SK-N-SH (cell line): ENCODE data around the gene TLN1. TPM values are rescaled to one million over a fixed set of nuclear protein-coding genes. Genes with fewer than 3 reads are reported as not detected.

ENCODE experiments used
- CTCF ChIA-PET: fragments of 300-600, 350-600 bp; formaldehyde crosslinking; extraction: SDS; loops from one replicate; lab custom pipeline; 2021; lab: Yijun Ruan, JAX
- POLR2A ChIA-PET: fragments of 350-600 bp; sonication (Branson Sonifier 250); formaldehyde crosslinking; extraction: SDS; loops from one replicate; lab custom pipeline; 2020; ENCODE audit warnings: antibody characterized with exemption, inconsistent platforms; lab: Yijun Ruan, JAX
- DNase-seq: peaks from one replicate; pipeline ENCODE4 v3.0.0; 2012
- H2AFZ ChIP-seq: fragments of 200-600 bp; sonication (generic); 2 replicates; pipeline ENCODE4 v1.8.1; 2016; ENCODE audit warnings: antibody characterized with exemption, mild to moderate bottlenecking, low read depth
- H3F3A ChIP-seq: fragments of 200-600 bp; sonication (generic); replicated peaks from 2 replicates; pipeline ENCODE3; 2016; ENCODE audit warnings: antibody characterized with exemption, mild to moderate bottlenecking; ENCODE audit not compliant: insufficient read depth
- H3K27ac ChIP-seq, 2 experiments: fragments of 200-500 bp in 1 of 2; fragments of 200-600 bp in 1 of 2; sonication (Bioruptor generic) in 1 of 2; sonication (generic), shearing (Covaris generic) in 1 of 2; 2 replicates each; pipeline versions ENCODE4 v1.5.1 to v1.6.1; 2014 to 2016; ENCODE audit warnings: low read depth in 2 of 2, inconsistent platforms in 1 of 2, low read length in 1 of 2, mild to moderate bottlenecking in 1 of 2, mixed read lengths in 1 of 2
- H3K27me3 ChIP-seq: fragments of 200-600 bp; sonication (generic), shearing (Covaris generic); 2 replicates; pipeline ENCODE4 v1.6.1; 2016; ENCODE audit warnings: mixed run types; ENCODE audit not compliant: insufficient read depth
- H3K36me3 ChIP-seq, 2 experiments: fragments of 200-500 bp in 1 of 2; fragments of 200-600 bp in 1 of 2; sonication (Bioruptor generic) in 1 of 2; sonication (generic) in 1 of 2; replicated peaks in 1 of 2; 2 replicates each; pipeline versions ENCODE3 to v1.5.1; 2014 to 2016; ENCODE audit warnings: low read length in 1 of 2, mild to moderate bottlenecking in 1 of 2; ENCODE audit not compliant: insufficient read depth in 2 of 2, control insufficient read depth in 1 of 2
- H3K4me1 ChIP-seq, 2 experiments: fragments of 200-500 bp in 1 of 2; fragments of 200-600 bp in 1 of 2; sonication (Bioruptor generic) in 1 of 2; sonication (generic), shearing (Covaris generic) in 1 of 2; 2 replicates each; pipeline versions ENCODE4 v1.5.1 to v1.6.1; 2014 to 2016; ENCODE audit warnings: low read depth in 1 of 2, low read length in 1 of 2, mixed run types in 1 of 2; ENCODE audit not compliant: insufficient read depth in 2 of 2, control insufficient read depth in 1 of 2
- H3K4me2 ChIP-seq: fragments of 200-600 bp; sonication (generic), shearing (Covaris generic); 2 replicates; pipeline ENCODE4 v1.6.1; 2017; ENCODE audit warnings: mixed run types
- H3K4me3 ChIP-seq, 2 experiments: fragments of 200-500 bp in 1 of 2; fragments of 200-600 bp in 1 of 2; sonication (Bioruptor generic) in 1 of 2; sonication (generic), shearing (Covaris generic) in 1 of 2; 2 replicates each; pipeline versions ENCODE4 v1.5.1 to v1.8.1; 2014 to 2016; ENCODE audit warnings: low read depth in 2 of 2, inconsistent platforms in 1 of 2, low read length in 1 of 2, mild to moderate bottlenecking in 1 of 2, mixed read lengths in 1 of 2, moderate library complexity in 1 of 2
- H3K79me2 ChIP-seq: fragments of 200-600 bp; sonication (generic); 2 replicates; pipeline ENCODE4 v1.8.1; 2017; ENCODE audit warnings: mild to moderate bottlenecking; ENCODE audit not compliant: insufficient read depth
- H3K9ac ChIP-seq: fragments of 200-600 bp; sonication (generic); 2 replicates; pipeline ENCODE4 v1.6.1; 2017; ENCODE audit warnings: mixed run types
- H3K9me2 ChIP-seq: fragments of 200-600 bp; sonication (generic); 2 replicates; pipeline ENCODE4 v1.6.1; 2017; ENCODE audit warnings: mixed run types
- H3K9me3 ChIP-seq: fragments of 200-600 bp; sonication (generic); 2 replicates; pipeline ENCODE4 v1.6.1; 2017; ENCODE audit warnings: mixed run types, mild to moderate bottlenecking, moderate library complexity
- H4K20me1 ChIP-seq: fragments of 200-600 bp; sonication (generic); 2 replicates; pipeline ENCODE4 v1.6.1; 2017; ENCODE audit warnings: mild to moderate bottlenecking, mixed run types; ENCODE audit not compliant: insufficient read depth
- ELF1 ChIP-seq: IDR thresholded peaks from 2 replicates; pipeline ENCODE4 v1.4.0; 2012
- FOSL2 ChIP-seq: IDR thresholded peaks from 2 replicates; pipeline ENCODE4 v1.4.0; 2012; ENCODE audit warnings: low read depth, mild to moderate bottlenecking, moderate library complexity, borderline replicate concordance
- FOXJ3 ChIP-seq: sonication (generic); formaldehyde crosslinking; IDR thresholded peaks from 2 replicates; pipeline ENCODE4 v1.5.1; 2020; ENCODE audit warnings: mild to moderate bottlenecking, missing genetic modification reagents
- FOXM1 ChIP-seq: IDR thresholded peaks from 2 replicates; pipeline ENCODE4 v1.4.0; 2012; ENCODE audit warnings: low read depth, mild to moderate bottlenecking
- GABPA ChIP-seq: IDR thresholded peaks from 2 replicates; pipeline ENCODE4 v1.4.0; 2012; ENCODE audit warnings: low read depth, mild to moderate bottlenecking
- MEF2A ChIP-seq: IDR thresholded peaks from 2 replicates; pipeline ENCODE4 v1.4.0; 2012; ENCODE audit warnings: low read depth, borderline replicate concordance
- RAD21 ChIP-seq: IDR thresholded peaks from 2 replicates; pipeline ENCODE4 v1.6.1; 2012; ENCODE audit warnings: mild to moderate bottlenecking, low read length
- SIN3A ChIP-seq: IDR thresholded peaks from 2 replicates; pipeline ENCODE4 v1.6.1; 2012; ENCODE audit warnings: low read depth, mild to moderate bottlenecking, low read length, moderate library complexity, borderline replicate concordance
- TAF1 ChIP-seq: IDR thresholded peaks from 2 replicates; pipeline ENCODE4 v1.6.1; 2012; ENCODE audit warnings: low read depth, mild to moderate bottlenecking, low read length, moderate library complexity, borderline replicate concordance
- TEAD4 ChIP-seq: IDR thresholded peaks from 2 replicates; pipeline ENCODE4 v1.4.0; 2012; ENCODE audit warnings: mild to moderate bottlenecking, borderline replicate concordance; ENCODE audit not compliant: insufficient read depth
- WGBS: methylation state at CpG from one replicate; pipeline ENCODE4 v1.1.6; 2017; ENCODE audit warnings: low lambda C conversion rate; 5-methylcytosine and 5-hydroxymethylcytosine counted together
- polyA plus RNA-seq, 3 experiments: library from polyadenylated mRNA; depleted of rRNA; stranded (reverse); fragments of >200 nt; gene quantifications; 2 replicates each; pipeline ENCODE4 v1.2.3, GENCODE V29; 2012
- TF ChIP-seq, protein P1 (sequence below): fragments of 200-600 bp; sonication (generic); IDR thresholded peaks from 2 replicates; pipeline ENCODE4 v1.6.1; 2017; ENCODE audit warnings: antibody characterized with exemption, mild to moderate bottlenecking, moderate library complexity
- TF ChIP-seq, protein P2 (sequence below): fragments of 150-350 bp; IDR thresholded peaks from 2 replicates; pipeline ENCODE4 v1.6.1; 2016; ENCODE audit warnings: mild to moderate bottlenecking, low read depth, low read length
- TF ChIP-seq, protein P3 (sequence below): IDR thresholded peaks from 2 replicates; pipeline ENCODE4 v1.4.0; 2012; ENCODE audit warnings: low read depth, borderline replicate concordance
- TF ChIP-seq, protein P4 (sequence below): IDR thresholded peaks from 2 replicates; pipeline ENCODE4 v1.6.1; 2012; ENCODE audit warnings: mild to moderate bottlenecking, low read depth, low read length, moderate library complexity

The TLN1 gene
- polyA plus RNA-seq, 1 of the 3 experiments (the other 2 are of a cell fraction) = 115 TPM

DNA sequence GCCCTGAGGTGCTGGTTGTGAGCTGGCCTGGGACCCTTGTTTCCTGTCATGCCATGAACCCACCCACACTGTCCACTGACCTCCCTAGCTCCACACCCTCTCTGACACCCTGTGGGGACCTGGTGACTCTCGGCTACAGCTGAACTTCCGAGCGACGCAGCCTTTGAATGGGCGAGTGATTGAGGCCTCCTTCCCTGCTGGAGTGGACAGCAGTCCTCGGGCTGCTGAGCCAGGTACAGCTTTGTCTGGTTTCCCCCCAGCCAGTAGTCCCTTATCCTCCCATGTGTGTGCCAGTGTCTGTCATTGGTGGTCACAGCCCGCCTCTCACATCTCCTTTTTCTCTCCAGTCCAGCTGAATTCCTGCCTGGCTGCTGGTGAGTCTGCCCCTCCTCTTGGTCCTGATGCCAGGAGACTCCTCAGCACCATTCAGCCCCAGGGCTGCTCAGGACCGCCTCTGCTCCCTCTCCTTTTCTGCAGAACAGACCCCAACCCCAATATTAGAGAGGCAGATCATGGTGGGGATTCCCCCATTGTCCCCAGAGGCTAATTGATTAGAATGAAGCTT is 52.1 kb downstream of the TLN1 start (continued):
- TF ChIP-seq TAF1 = no peak
- TF ChIP-seq FOXJ3 (CRISPR knock-in tag) = no peak
- TF ChIP-seq, all 33 proteins: peak for 0

DNA sequence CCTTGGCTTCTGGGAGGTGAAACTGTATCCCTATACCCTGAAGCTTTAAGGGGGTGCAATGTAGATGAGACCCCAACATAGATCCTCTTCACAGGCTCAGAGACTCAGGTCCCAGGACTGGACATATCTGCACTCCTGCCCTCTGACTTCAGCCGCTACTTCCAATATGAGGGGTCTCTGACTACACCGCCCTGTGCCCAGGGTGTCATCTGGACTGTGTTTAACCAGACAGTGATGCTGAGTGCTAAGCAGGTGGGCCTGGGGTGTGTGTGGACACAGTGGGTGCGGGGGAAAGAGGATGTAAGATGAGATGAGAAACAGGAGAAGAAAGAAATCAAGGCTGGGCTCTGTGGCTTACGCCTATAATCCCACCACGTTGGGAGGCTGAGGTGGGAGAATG is 52.9 kb downstream of the TLN1 start:
- no peak overlapping the region for H3K9ac ChIP-seq
- no peak overlapping the region for H3K4me3 ChIP-seq
- POLR2A ChIA-PET = interaction anchor here (1.0 to 1.7 kb wide), 2 partner anchors 12 to 21 kb away, joined by 3 to 4 read pairs; partner anchors contain the start of genes CCDC107 and RMRP
- 84% methylated on average over 5 of the region's 5 CpGs for WGBS
- H3K36me3 ChIP-seq = peaks cover 14 to 17% of the 10 kb centered on the region in 2 experiments
- no peaks in the 10 kb centered on the region for H3K27me3 ChIP-seq
- CTCF ChIA-PET = interaction anchor here (1.1 to 1.2 kb wide), 3 partner anchors 17 to 75 kb away, joined by 3 to 4 read pairs (median 4); no protein-coding TSS in a partner anchor
- no peak overlapping the region for H3K4me2 ChIP-seq
- no peak overlapping the region for H2AFZ ChIP-seq
- no peak for DNase-seq
- H3F3A ChIP-seq = peaks cover 31% of the 10 kb centered on the region
- H3K4me1 ChIP-seq = peaks cover 4 to 7% of the 10 kb centered on the region in 2 experiments; a peak in 1 of 4 replicates
- no peak overlapping the region for H3K27ac ChIP-seq
- TF ChIP-seq TEAD4 (no peak), FOXM1 (no peak), SIN3A (no peak), FOSL2 (no peak), MEF2A (no peak), ELF1 (no peak), RAD21 (no peak), GABPA (no peak)
- TF ChIP-seq, protein P1, sequence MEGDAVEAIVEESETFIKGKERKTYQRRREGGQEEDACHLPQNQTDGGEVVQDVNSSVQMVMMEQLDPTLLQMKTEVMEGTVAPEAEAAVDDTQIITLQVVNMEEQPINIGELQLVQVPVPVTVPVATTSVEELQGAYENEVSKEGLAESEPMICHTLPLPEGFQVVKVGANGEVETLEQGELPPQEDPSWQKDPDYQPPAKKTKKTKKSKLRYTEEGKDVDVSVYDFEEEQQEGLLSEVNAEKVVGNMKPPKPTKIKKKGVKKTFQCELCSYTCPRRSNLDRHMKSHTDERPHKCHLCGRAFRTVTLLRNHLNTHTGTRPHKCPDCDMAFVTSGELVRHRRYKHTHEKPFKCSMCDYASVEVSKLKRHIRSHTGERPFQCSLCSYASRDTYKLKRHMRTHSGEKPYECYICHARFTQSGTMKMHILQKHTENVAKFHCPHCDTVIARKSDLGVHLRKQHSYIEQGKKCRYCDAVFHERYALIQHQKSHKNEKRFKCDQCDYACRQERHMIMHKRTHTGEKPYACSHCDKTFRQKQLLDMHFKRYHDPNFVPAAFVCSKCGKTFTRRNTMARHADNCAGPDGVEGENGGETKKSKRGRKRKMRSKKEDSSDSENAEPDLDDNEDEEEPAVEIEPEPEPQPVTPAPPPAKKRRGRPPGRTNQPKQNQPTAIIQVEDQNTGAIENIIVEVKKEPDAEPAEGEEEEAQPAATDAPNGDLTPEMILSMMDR = no peak
- TF ChIP-seq, protein P2, sequence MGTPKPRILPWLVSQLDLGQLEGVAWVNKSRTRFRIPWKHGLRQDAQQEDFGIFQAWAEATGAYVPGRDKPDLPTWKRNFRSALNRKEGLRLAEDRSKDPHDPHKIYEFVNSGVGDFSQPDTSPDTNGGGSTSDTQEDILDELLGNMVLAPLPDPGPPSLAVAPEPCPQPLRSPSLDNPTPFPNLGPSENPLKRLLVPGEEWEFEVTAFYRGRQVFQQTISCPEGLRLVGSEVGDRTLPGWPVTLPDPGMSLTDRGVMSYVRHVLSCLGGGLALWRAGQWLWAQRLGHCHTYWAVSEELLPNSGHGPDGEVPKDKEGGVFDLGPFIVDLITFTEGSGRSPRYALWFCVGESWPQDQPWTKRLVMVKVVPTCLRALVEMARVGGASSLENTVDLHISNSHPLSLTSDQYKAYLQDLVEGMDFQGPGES = no peak
- TF ChIP-seq, protein P3, sequence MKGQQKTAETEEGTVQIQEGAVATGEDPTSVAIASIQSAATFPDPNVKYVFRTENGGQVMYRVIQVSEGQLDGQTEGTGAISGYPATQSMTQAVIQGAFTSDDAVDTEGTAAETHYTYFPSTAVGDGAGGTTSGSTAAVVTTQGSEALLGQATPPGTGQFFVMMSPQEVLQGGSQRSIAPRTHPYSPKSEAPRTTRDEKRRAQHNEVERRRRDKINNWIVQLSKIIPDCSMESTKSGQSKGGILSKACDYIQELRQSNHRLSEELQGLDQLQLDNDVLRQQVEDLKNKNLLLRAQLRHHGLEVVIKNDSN = no peak
- TF ChIP-seq, protein P4, sequence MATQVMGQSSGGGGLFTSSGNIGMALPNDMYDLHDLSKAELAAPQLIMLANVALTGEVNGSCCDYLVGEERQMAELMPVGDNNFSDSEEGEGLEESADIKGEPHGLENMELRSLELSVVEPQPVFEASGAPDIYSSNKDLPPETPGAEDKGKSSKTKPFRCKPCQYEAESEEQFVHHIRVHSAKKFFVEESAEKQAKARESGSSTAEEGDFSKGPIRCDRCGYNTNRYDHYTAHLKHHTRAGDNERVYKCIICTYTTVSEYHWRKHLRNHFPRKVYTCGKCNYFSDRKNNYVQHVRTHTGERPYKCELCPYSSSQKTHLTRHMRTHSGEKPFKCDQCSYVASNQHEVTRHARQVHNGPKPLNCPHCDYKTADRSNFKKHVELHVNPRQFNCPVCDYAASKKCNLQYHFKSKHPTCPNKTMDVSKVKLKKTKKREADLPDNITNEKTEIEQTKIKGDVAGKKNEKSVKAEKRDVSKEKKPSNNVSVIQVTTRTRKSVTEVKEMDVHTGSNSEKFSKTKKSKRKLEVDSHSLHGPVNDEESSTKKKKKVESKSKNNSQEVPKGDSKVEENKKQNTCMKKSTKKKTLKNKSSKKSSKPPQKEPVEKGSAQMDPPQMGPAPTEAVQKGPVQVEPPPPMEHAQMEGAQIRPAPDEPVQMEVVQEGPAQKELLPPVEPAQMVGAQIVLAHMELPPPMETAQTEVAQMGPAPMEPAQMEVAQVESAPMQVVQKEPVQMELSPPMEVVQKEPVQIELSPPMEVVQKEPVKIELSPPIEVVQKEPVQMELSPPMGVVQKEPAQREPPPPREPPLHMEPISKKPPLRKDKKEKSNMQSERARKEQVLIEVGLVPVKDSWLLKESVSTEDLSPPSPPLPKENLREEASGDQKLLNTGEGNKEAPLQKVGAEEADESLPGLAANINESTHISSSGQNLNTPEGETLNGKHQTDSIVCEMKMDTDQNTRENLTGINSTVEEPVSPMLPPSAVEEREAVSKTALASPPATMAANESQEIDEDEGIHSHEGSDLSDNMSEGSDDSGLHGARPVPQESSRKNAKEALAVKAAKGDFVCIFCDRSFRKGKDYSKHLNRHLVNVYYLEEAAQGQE = no peak
- H3K9me2 ChIP-seq = no peaks in the 10 kb centered on the region
- H4K20me1 ChIP-seq = peaks cover 9% of the 10 kb centered on the region
- H3K79me2 ChIP-seq = no peaks in the 10 kb centered on the region
- H3K9me3 ChIP-seq = no peaks in the 10 kb centered on the region
